HG02763 (cell line): Measurements from ENCODE around the gene LRRC8A.
"Not testable (repeated sequence)": the region's sequence is repeated elsewhere in the genome, so short reads cannot be mapped to it uniquely, and the experiment has no call there.

ENCODE experiments used
- ATAC-seq: cut with Tn5 transposase; IDR thresholded peaks from one replicate; pipeline ENCODE4 v1.9.1; 2021; ENCODE audit warnings: mild to moderate bottlenecking, moderate library complexity; ENCODE audit not compliant: unreplicated experiment

Gene LRRC8A

DNA sequence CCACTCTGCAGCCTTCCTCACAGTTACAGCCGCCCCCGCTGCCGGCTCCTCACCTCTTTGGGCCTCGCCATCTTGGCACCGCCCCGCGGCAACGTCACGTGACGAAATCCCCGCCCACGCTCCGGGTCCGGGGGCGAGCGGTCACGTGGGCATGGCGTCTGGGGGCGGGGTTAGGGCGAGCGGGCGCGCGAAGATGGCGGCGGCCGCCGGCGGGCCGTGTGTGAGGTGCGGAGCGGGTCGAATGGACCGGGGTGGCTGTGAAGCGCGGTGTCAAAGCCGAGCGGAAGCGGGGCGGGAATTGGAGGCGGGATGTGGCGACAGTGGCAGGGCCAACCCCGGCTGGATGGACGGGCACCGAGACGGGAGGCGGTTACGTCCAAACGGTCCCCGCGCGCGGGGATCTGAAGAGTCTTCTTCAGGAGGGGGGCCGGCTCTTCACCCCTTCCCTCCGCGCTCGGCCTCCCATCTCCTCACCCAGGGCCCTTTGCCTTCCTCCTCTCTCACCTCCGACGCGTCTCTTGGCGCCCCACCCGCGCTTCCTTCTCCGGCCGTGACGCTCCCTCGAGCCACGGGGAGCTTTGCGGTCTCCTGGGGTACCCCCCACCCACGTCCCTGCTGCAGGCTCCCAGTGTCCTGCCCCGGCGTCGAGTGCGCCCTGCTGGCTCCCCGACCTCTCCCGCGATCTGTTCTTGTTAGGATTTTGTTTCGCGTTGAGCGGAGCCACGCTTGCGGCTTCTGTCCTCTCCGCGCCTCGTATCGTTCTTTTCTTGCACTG is 65.8 kb downstream of the LRRC8A start, which contains the start of the genes DOLK and NUP188:
Gene DOLK, minus strand, starts transcription at position 77 of the 775 bp plus-strand sequence. CDS start 300 bp downstream, outside the sequence.
Gene NUP188, plus strand, starts transcription at position 173 of the 775 bp plus-strand sequence. Its CDS starts 21 bp downstream, at position 194.
- peak; percentile 77 for ATAC-seq

DNA sequence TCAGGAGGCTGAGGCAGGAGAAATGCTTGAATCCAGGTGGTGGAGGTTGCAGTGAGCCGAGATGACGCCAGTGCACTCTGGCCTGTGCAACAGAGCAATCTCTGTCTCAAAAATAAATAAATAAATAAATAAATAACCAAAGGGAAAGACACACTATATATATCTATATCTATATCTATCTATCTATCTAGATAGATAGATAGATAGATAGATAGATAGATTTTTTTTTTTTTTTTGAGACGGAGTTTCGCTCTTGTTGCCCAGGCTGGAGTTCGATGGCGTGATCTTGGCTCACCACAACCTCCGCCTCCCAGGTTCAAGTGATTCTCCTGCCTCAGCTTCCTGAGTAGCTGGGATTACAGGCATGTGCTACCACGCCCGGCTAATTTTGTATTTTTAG is 79.5 kb downstream of the LRRC8A start:
- ATAC-seq, result not testable (repeated sequence)
